Mucosa of rectum (tissue), 2 donors: ENCODE measurements around the gene KRT79.

Experiments
- H3K27ac ChIP-seq, 2 donors: one replicate each; pipeline ENCODE4 v1.7.0; 2013; ENCODE audit warnings: inconsistent platforms in 2 of 2, low read depth in 2 of 2, low read length in 2 of 2
- H3K27me3 ChIP-seq, 2 donors: one replicate each; pipeline ENCODE4 v1.7.0; 2013; ENCODE audit warnings: low read length in 2 of 2; ENCODE audit not compliant: control insufficient read depth in 2 of 2, insufficient read depth in 2 of 2
- H3K36me3 ChIP-seq, 2 donors: one replicate each; pipeline ENCODE4 v1.7.0; 2013; ENCODE audit warnings: low read length in 2 of 2; ENCODE audit not compliant: control insufficient read depth in 2 of 2, insufficient read depth in 2 of 2
- H3K4me1 ChIP-seq, 2 donors: one replicate each; pipeline ENCODE4 v1.7.0; 2013; ENCODE audit warnings: low read length in 2 of 2, mild to moderate bottlenecking in 1 of 2; ENCODE audit not compliant: control insufficient read depth in 2 of 2, insufficient read depth in 2 of 2
- H3K4me3 ChIP-seq, 2 donors: one replicate each; pipeline ENCODE4 v1.7.0; 2013; ENCODE audit warnings: low read length in 2 of 2
- H3K9ac ChIP-seq, 2 donors: one replicate each; pipeline ENCODE4 v1.7.0; 2013; ENCODE audit warnings: low read length in 2 of 2, low read depth in 1 of 2, mild to moderate bottlenecking in 1 of 2
- H3K9me3 ChIP-seq, 2 donors: one replicate each; pipeline ENCODE4 v1.7.0; 2013; ENCODE audit warnings: low read length in 2 of 2; ENCODE audit not compliant: control insufficient read depth in 2 of 2
- donor health status: healthy.
- donor health status: Normal muscosa, but diverticular disease.

Gene KRT79

DNA sequence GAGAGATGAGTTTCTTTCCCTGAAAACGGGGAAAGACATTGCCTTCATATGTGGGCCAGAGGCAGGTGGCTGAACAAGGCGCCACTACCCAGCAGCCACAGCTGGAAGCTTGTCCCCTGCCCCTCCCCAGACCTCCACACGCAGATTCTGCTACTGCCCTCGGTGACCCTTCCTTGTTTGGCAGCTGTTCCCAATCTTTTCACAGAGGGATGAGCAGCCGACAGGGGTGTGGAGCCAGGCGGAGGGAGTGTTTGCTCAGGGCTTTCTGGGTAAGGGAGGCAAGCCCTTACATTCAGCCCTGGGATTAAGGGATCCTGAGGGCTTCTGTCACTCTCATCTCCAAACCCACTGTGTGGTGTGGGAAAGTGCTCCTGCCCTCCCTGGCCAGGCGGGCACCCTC, 15.7 kb downstream of the KRT79 start:
- Histone ChIP-seq H3K9me3 (no peaks in the 10 kb centered on the region), H3K27ac (no peak overlapping the region), H3K27me3 (no peaks in the 10 kb centered on the region), H3K36me3 (no peaks in the 10 kb centered on the region), H3K9ac (no peak overlapping the region), H3K4me3 (no peak overlapping the region), H3K4me1 (peaks cover 3 to 5% of the 10 kb centered on the region in 2 donors)

DNA sequence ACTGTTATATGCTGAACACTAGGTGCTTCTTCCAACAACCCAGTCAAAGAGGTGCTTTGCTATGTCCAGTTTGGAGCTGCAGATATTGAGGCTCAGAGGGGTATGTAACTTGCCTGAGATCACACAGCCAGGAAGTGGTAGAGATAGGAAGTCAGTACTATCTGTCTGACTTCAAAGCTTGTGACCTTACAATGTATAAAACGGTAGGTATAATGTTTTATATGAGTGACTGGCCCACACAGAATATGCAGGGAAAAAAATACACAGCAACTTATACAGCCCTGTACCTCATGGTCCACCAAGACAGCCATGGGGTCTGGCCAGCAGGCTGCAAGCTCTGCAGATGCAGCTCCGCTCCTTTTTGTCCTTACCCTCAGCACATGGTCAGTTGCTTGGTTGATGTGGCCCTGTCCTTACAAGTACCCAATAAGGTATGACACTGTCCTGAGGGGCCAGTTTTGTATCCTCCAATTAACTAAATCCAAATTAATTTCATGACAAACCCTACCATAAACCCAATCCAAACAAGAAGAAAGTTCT, 16.3 kb downstream of the KRT79 start:
- Histone ChIP-seq H3K4me3 (no peak overlapping the region), H3K9me3 (no peaks in the 10 kb centered on the region), H3K36me3 (no peaks in the 10 kb centered on the region), H3K4me1 (peaks cover 3 to 5% of the 10 kb centered on the region in 2 donors), H3K27ac (no peak overlapping the region), H3K9ac (no peak overlapping the region), H3K27me3 (no peaks in the 10 kb centered on the region)

DNA sequence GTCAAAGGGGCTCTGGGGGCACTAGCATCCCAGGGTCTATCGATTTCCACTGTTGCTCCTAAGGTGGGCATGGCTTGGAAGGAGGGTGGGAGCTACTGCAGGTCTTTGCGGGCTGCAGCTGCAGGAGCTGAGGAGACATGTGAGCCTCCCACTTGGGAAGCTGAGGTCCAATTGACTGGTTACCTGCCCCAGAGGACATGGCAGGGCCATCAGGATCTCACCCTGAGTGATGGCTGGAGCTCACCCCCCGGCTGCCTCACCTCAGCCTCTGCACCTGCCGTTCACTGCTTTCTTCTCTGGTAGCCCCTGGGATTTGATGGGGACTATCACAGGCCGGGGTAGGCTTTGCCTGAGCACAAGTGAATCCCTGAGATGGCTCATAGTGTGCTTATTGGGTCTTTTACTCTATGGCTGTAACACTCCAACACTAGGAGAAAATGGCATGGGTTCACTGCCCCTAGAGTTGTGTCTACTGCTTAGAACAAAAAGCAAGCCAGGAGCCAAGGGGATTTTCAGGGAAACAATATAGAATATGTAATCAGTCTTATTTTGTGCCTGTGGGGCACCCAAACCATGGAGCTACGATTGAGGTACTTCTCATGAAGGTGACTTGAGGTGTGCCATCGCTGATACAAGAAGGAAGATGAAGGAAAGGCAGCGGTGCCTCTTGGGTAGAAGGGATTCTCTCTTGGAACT, 17.0 kb downstream of the KRT79 start:
- H3K9me3 ChIP-seq, result no peaks in the 10 kb centered on the region
- no peak overlapping the region for H3K27ac ChIP-seq
- H3K36me3 ChIP-seq, result no peaks in the 10 kb centered on the region
- no peak overlapping the region for H3K4me3 ChIP-seq
- peaks cover 3% of the 10 kb centered on the region in 2 donors for H3K4me1 ChIP-seq
- H3K9ac ChIP-seq, result no peak overlapping the region
- no peaks in the 10 kb centered on the region for H3K27me3 ChIP-seq

DNA sequence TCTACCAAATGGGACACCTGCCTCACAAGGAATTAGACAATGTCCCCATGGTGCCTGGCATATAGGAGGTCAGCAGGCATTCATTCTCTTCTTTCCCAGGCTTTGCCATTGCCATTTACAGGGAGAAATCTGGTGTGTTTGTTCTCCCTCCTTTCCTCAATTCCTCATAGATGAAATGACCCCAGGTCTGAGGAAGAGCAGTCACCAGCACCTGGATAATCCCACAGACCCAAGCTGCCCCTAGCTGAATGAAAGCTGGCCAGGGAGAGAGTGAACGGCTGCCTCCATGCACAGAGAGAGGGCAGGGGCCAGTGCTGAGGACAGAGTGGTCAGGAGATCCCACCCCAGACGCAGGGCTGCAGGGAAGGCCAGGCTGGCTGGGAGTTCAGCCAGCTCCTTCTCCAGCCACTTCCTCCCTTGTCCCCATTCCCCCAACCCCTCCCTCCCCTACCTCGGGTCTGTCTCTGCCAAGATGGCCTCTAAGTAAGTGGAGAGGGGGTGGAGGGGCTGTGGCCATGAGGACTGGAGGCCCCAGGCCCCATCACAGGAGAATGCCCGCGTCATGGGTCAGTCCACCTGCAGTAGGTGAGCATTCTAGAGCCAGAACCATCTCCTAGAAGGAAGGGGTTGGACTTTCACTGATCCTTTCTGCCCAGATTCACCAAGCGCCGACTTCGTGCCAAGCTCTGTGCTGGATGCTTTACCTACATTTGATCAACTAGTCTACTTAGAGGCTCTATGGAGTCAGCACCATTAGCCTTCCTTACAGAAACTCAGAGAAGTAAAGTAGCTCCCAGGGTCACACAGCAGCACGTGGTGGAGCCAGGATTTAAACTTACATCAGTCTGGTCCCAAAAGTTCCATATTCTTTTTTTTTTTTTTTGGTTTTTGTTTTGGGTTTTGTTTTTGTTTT, 18.2 kb downstream of the KRT79 start:
- Histone ChIP-seq H3K36me3 (no peaks in the 10 kb centered on the region), H3K27me3 (no peaks in the 10 kb centered on the region), H3K9me3 (no peaks in the 10 kb centered on the region), H3K27ac (no peak overlapping the region), H3K4me3 (no peak overlapping the region), H3K9ac (no peak overlapping the region), H3K4me1 (no peaks in the 10 kb centered on the region)

DNA sequence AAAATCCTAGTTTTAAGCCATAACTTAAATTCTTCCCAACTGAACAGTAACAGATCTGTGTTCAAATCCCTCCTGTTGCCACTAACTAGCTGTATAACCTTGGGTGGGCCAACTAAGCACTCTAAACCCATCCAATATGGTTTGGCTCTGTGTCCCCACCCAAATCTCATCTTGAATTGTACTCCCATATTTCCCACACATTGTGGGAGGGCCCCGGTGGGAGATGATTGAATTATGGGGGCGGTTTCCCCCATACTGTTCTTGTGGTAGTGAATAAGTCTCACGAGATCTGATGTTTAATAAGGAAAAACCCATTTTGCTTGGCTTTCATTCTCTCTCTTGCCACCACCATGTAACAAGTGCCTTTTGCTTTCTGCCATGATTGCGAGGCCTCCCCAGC, 18.9 kb downstream of the KRT79 start:
- Histone ChIP-seq H3K4me3 (no peak overlapping the region), H3K9ac (no peak overlapping the region), H3K36me3 (no peaks in the 10 kb centered on the region), H3K27ac (no peak overlapping the region), H3K4me1 (no peaks in the 10 kb centered on the region), H3K9me3 (no peaks in the 10 kb centered on the region), H3K27me3 (no peaks in the 10 kb centered on the region)

DNA sequence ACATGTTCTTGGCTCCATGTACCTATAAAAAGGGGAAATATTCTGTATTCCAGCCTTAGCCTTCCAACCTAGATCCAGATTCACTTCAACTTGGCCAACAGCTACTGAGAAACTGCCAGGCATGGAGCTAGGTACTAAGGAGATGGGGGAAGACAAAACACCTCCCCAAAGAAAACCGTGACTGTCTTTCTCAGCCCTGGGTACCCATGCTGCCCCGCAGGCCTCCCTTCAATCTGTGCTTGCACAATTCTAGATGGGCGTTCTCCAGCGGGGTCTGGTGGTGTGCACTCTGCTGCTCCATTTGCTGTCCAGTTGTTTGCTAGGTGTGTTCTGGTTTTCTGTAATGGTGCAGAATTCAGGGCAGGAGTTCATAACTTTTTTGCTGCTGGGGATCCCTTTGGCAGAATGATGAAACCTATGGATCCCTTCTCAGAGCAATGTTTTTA, 19.4 kb downstream of the KRT79 start:
- no peaks in the 10 kb centered on the region for H3K4me1 ChIP-seq
- H3K36me3 ChIP-seq, result no peaks in the 10 kb centered on the region
- no peaks in the 10 kb centered on the region for H3K9me3 ChIP-seq
- no peak overlapping the region for H3K27ac ChIP-seq
- H3K27me3 ChIP-seq, result no peaks in the 10 kb centered on the region
- H3K9ac ChIP-seq, result no peak overlapping the region
- H3K4me3 ChIP-seq, result no peak overlapping the region

DNA sequence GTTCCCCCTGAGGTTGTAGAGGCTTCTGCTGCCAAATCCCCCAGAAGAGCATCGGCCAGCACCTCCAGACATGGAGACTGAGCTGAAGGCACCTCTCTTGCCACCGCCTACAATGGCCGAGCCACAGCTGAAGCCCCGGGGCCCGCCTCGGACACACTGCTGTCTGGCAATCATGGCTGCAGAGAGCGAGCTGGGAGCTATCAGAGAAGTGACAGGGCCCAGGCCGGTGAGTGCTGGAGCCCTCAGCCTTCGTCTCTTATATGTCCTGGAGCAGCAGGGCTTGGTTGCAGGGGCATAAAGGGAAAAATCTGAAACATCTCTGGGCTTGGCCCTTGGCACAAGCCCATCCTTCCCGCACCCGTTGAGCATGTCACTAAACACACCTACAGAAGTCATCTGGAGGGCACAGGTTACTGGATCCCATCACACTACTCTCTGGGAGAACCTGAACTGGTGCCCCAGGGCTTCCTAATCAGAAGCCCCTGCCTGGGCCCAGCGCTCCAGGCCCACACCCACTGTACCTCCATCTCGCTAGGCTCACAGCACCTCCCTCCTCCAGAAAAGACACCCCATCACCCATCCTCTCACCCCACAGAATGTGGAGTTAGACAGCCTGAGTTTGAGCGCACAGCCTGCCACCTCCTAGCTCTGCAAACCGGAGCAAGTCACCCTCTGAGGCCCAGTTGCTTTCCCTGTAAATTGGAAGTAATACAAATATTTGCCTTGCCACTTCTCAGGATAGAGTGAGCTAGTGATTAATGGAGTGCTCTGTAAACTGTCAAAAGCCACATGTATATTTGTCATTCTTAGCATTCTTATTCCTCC, 20.0 kb downstream of the KRT79 start, which contains the start of gene KRT4:
TSS of gene KRT4 (minus strand) at position 232 of the 825 bp plus-strand sequence. CDS start at position 174, 58 bp downstream.
- H3K9ac ChIP-seq, result no peak within 1 kb of the TSS
- no peak within 1 kb of the TSS for H3K4me3 ChIP-seq
- no peaks in the 10 kb centered on the region for H3K36me3 ChIP-seq
- no peaks in the 10 kb centered on the region for H3K4me1 ChIP-seq
- H3K9me3 ChIP-seq, result no peaks in the 10 kb centered on the region
- H3K27me3 ChIP-seq, result no peaks in the 10 kb centered on the region
- H3K27ac ChIP-seq, result no peak within 1 kb of the TSS

DNA sequence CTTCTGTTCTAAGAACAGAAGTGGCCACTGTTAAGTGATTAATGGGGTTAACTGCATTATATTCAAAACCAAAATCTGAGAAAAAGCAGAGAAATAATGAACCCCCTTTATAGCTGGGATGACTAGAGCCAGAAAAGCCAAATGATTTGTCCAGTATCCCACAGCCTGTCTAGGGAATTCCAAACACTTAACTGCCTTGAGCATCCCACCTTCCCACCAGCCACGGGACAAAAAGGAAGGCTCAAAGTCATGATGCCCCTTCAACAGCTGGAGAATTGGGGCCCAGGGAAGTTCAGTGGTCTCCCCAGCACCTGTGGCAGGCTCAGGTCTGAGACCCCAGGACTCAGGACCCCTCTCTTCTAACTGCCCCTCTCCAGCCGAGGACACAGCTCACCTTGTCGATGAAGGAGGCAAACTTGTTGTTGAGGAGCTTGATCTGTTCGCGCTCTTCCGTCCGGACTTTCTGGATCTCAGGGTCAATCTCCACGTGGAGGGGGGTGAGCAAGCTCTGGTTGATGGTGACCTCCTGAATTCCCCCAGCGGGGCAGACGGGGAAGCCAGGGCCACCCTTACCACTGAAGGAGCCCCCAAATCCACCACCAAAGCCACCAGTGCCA, 20.8 kb downstream of the KRT79 start:
- Histone ChIP-seq H3K4me3 (no peak overlapping the region), H3K4me1 (no peaks in the 10 kb centered on the region), H3K36me3 (no peaks in the 10 kb centered on the region), H3K27me3 (no peaks in the 10 kb centered on the region), H3K9me3 (no peaks in the 10 kb centered on the region), H3K27ac (no peak overlapping the region), H3K9ac (no peak overlapping the region)

DNA sequence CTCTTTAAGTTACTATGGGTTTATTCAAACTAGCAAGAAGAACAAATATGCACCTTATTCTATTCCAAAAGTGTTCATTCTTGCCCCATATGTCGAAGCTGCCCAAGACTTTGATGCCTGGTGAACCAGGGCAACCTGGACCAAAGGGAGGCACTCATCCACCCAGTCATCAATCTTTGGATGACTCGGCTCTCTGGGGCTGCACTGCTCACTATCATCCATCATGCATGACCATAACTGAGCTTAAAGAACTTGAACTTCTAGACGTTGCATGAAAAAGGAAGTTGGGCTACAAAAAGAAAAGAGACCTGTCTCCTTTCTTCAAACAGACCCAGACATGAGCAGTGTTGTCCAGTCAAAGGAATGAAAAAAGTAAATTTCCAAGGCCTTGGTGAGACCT, 21.4 kb downstream of the KRT79 start:
- no peak overlapping the region for H3K9ac ChIP-seq
- H3K9me3 ChIP-seq, result no peaks in the 10 kb centered on the region
- H3K36me3 ChIP-seq, result no peaks in the 10 kb centered on the region
- H3K4me1 ChIP-seq, result no peaks in the 10 kb centered on the region
- H3K4me3 ChIP-seq, result no peak overlapping the region
- H3K27ac ChIP-seq, result no peak overlapping the region
- H3K27me3 ChIP-seq, result no peaks in the 10 kb centered on the region
